Activated B cell treated with CpG ODN at 0.5 μM for 24 hours (primary cell): Measurements from ENCODE around the gene PABPN1. TPM values are rescaled to one million over a fixed set of nuclear protein-coding genes. Genes with fewer than 3 reads are reported as not detected.
"Not testable (repeated sequence)": the region's sequence is repeated elsewhere in the genome, so short reads cannot be mapped to it uniquely, and the experiment has no call there.

ENCODE experiments used
- ATAC-seq: fragments of 200-7000 bp; cut with Tn5 transposase; one replicate; pipeline ENCODE4 v1.10.0; 2021; ENCODE audit warnings: low read depth, mild to moderate bottlenecking, moderate library complexity
- CTCF ChIA-PET: fragments of 350-600 bp; sonication (Branson Sonifier 250); formaldehyde crosslinking; loops from one replicate; lab custom pipeline; 2021; ENCODE audit warnings: antibody characterized with exemption; lab: Charles Lee
- POLR2A ChIA-PET: fragments of 350-600 bp; sonication (Branson Sonifier 250); formaldehyde crosslinking; loops from one replicate; lab custom pipeline; 2021; ENCODE audit warnings: antibody characterized with exemption; lab: Charles Lee
- DNase-seq: peaks from one replicate; pipeline ENCODE4 v3.0.0; 2022
- H3K27ac Mint-ChIP-seq: one replicate; pipeline ENCODE4 v1.8.0; 2020; ENCODE audit warnings: mixed read lengths
- H3K27me3 Mint-ChIP-seq: one replicate; pipeline ENCODE4 v1.8.0; 2021; ENCODE audit warnings: mixed read lengths
- H3K36me3 Mint-ChIP-seq: one replicate; pipeline ENCODE4 v1.8.0; 2021; ENCODE audit warnings: low read depth, mixed read lengths
- H3K4me1 Mint-ChIP-seq: one replicate; pipeline ENCODE4 v1.8.0; 2021; ENCODE audit warnings: mixed read lengths
- H3K4me3 Mint-ChIP-seq: one replicate; pipeline ENCODE4 v1.8.0; 2020; ENCODE audit warnings: mild to moderate bottlenecking, mixed read lengths
- H3K9me3 Mint-ChIP-seq: one replicate; pipeline ENCODE4 v1.8.0; 2020; ENCODE audit warnings: mixed read lengths
- intact Hi-C: fragments of 100-400 bp; cut with micrococcal nuclease; formaldehyde crosslinking; loops from one replicate; pipeline ENCODE4 v1.15.1; 2024
- total RNA-seq: library from RNA; stranded (reverse); gene quantifications from 2 replicates; pipeline ENCODE4 v1.2.3, GENCODE V29; 2022
- TF ChIP-seq, protein P1 (sequence below): fragments of 200-600 bp; IDR thresholded peaks from one replicate; pipeline ENCODE4 v1.8.0; 2022; ENCODE audit warnings: antibody characterized with exemption, mild to moderate bottlenecking

Gene PABPN1
- total RNA-seq, 1 donor from 2014 or later: 264 TPM

DNA sequence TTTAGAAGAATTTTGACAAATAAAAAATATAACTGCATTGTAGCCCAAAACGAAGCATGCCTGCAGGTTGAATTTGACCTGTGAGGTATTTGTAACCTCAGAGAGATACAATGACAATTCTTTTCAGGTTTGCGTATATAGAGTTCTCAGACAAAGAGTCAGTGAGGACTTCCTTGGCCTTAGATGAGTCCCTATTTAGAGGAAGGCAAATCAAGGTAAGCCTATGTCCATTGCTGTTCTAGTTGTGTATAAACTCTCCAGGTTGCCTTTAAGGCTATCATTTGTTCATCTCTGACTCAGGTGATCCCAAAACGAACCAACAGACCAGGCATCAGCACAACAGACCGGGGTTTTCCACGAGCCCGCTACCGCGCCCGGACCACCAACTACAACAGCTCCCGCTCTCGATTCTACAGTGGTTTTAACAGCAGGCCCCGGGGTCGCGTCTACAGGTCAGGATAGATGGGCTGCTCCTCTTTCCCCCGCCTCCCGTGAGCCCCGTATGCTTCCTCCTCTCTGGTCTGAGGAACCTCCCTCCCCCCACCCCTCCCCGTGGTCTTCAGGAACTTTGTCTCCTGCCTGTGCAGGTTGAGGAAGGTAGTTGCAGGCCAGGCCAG lies 2.7 kb downstream of the PABPN1 start:
- intact Hi-C loops: loop anchor here (10.0 kb wide), 1 partner anchor 631 kb away; the partner anchor contains the start of gene DHRS4
- H3K9me3 Mint-ChIP-seq: no peaks in the 10 kb centered on the region
- no peak overlapping the region for H3K4me3 Mint-ChIP-seq
- no peak for DNase-seq
- H3K4me1 Mint-ChIP-seq: peaks cover 26% of the 10 kb centered on the region
- POLR2A ChIA-PET: interaction anchor here (10.0 kb wide), 1 partner anchor 18 kb away, joined by 339 read pairs; the partner anchor contains the start of genes BCL2L2 and PPP1R3E
- no peak overlapping the region for H3K27ac Mint-ChIP-seq
- peaks cover 48% of the 10 kb centered on the region for H3K36me3 Mint-ChIP-seq
- no peaks in the 10 kb centered on the region for H3K27me3 Mint-ChIP-seq
- TF ChIP-seq, protein P1, sequence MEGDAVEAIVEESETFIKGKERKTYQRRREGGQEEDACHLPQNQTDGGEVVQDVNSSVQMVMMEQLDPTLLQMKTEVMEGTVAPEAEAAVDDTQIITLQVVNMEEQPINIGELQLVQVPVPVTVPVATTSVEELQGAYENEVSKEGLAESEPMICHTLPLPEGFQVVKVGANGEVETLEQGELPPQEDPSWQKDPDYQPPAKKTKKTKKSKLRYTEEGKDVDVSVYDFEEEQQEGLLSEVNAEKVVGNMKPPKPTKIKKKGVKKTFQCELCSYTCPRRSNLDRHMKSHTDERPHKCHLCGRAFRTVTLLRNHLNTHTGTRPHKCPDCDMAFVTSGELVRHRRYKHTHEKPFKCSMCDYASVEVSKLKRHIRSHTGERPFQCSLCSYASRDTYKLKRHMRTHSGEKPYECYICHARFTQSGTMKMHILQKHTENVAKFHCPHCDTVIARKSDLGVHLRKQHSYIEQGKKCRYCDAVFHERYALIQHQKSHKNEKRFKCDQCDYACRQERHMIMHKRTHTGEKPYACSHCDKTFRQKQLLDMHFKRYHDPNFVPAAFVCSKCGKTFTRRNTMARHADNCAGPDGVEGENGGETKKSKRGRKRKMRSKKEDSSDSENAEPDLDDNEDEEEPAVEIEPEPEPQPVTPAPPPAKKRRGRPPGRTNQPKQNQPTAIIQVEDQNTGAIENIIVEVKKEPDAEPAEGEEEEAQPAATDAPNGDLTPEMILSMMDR: no peak
- no peak for ATAC-seq
- CTCF ChIA-PET: interaction anchor here (1.4 to 4.3 kb wide), 2 partner anchors 56 to 203 kb away, joined by 3 to 30 read pairs; no protein-coding TSS in a partner anchor

DNA sequence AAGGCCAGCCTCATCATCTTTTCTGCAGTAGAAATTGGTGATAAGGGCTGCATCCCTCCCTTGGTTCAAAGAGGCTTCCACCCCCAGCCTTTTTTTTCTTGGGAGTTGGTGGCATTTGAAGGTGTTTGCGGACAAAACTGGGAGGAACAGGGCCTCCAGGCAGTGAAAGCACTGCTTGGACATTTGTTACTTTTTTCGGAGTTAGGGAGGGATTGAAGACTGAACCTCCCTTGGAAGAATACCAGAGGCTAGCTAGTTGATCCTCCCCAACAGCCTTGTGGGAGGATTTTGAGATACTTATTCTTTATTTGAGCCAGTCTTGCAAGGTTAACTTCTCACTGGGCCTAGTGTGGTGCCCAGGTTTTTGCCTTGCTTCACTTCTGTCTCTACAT lies 3.2 kb downstream of the PABPN1 start:
- H3K27ac Mint-ChIP-seq: no peak overlapping the region
- peaks cover 48% of the 10 kb centered on the region for H3K36me3 Mint-ChIP-seq
- H3K4me1 Mint-ChIP-seq: peaks cover 26% of the 10 kb centered on the region
- no peak for DNase-seq
- TF ChIP-seq, protein P1: no peak
- H3K27me3 Mint-ChIP-seq: no peaks in the 10 kb centered on the region
- no peak overlapping the region for H3K4me3 Mint-ChIP-seq
- no peak for ATAC-seq
- CTCF ChIA-PET: no interaction called here
- intact Hi-C loops: loop anchor here (10.0 kb wide), 1 partner anchor 630 kb away; the partner anchor contains the start of gene DHRS4
- POLR2A ChIA-PET: interaction anchor here (10.0 kb wide), 1 partner anchor 18 kb away, joined by 339 read pairs; the partner anchor contains the start of genes BCL2L2 and PPP1R3E
- H3K9me3 Mint-ChIP-seq: no peaks in the 10 kb centered on the region

DNA sequence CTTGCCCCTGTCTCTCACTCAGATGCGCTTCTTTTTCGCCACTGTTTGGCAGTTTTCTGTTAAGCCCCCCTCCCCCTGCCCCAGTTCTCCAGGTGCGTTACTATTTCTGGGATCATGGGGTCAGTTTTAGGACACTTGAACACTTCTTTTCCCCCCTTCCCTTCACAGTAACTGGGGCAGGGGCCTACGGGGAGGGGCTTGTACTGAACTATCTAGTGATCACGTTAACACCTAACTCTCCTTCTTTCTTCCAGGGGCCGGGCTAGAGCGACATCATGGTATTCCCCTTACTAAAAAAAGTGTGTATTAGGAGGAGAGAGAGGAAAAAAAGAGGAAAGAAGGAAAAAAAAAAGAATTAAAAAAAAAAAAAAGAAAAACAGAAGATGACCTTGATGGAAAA lies 3.7 kb downstream of the PABPN1 start:
- Mint-ChIP-seq H3K9me3 (no peaks in the 10 kb centered on the region), H3K27me3 (no peaks in the 10 kb centered on the region), H3K4me3 (no peak overlapping the region), H3K4me1 (peaks cover 24% of the 10 kb centered on the region), H3K36me3 (peaks cover 48% of the 10 kb centered on the region), H3K27ac (no peak overlapping the region)
- ATAC-seq: no peak
- TF ChIP-seq, protein P1: no peak
- ChIA-PET POLR2A (interaction anchor here (10.0 kb wide), 1 partner anchor 19 kb away, joined by 339 read pairs; the partner anchor contains the start of genes BCL2L2 and PPP1R3E), CTCF (no interaction called here)
- DNase-seq: no peak
- intact Hi-C loops: loop anchor here (10.0 kb wide), 1 partner anchor 630 kb away; the partner anchor contains the start of gene DHRS4

DNA sequence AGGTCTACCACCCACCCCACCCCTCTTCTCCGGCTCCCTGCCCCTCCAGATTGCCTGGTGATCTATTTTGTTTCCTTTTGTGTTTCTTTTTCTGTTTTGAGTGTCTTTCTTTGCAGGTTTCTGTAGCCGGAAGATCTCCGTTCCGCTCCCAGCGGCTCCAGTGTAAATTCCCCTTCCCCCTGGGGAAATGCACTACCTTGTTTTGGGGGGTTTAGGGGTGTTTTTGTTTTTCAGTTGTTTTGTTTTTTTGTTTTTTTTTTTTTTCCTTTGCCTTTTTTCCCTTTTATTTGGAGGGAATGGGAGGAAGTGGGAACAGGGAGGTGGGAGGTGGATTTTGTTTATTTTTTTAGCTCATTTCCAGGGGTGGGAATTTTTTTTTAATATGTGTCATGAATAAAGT lies 4.5 kb downstream of the PABPN1 start:
- POLR2A ChIA-PET: interaction anchor here (1.8 kb wide), 1 partner anchor 23 kb away, joined by 9 read pairs; the partner anchor contains the start of gene PPP1R3E
- CTCF ChIA-PET: interaction anchor here (1.2 to 2.9 kb wide), 2 partner anchors 23 to 54 kb away, joined by 3 to 13 read pairs; partner anchors contain the start of gene PPP1R3E
- H3K4me3 Mint-ChIP-seq, ATAC-seq, H3K27me3 Mint-ChIP-seq, DNase-seq, H3K9me3 Mint-ChIP-seq, H3K27ac Mint-ChIP-seq: not testable (repeated sequence)
- H3K36me3 Mint-ChIP-seq: peaks cover 47% of the 10 kb centered on the region
- intact Hi-C loops: loop anchor here (10.0 kb wide), 1 partner anchor 629 kb away; the partner anchor contains the start of gene DHRS4
- H3K4me1 Mint-ChIP-seq: peaks cover 17% of the 10 kb centered on the region

GRCh38 chr14:23326491-23327332 lies 5.5 kb downstream of the PABPN1 start:
- H3K9me3 Mint-ChIP-seq: no peaks in the 10 kb centered on the region
- ChIA-PET CTCF (interaction anchor here (0.9 to 2.9 kb wide), 6 partner anchors 11 to 236 kb away, joined by 3 to 13 read pairs (median 5); partner anchors contain the start of gene PPP1R3E), POLR2A (interaction anchor here (0.8 to 1.8 kb wide), 4 partner anchors 17 to 26 kb away, joined by 3 to 9 read pairs (median 5); partner anchors contain the start of gene PPP1R3E)
- TF ChIP-seq, protein P1: no peak
- H3K4me3 Mint-ChIP-seq: no peak overlapping the region
- no peaks in the 10 kb centered on the region for H3K27me3 Mint-ChIP-seq
- intact Hi-C loops: loop anchor here (10.0 kb wide), 1 partner anchor 628 kb away; the partner anchor contains the start of gene DHRS4
- peaks cover 45% of the 10 kb centered on the region for H3K36me3 Mint-ChIP-seq
- ATAC-seq: no peak
- H3K27ac Mint-ChIP-seq: no peak overlapping the region
- H3K4me1 Mint-ChIP-seq: peaks cover 16% of the 10 kb centered on the region
- DNase-seq: no peak
